ENCODE measurements around the gene CHST6. TPM values are rescaled to one million over a fixed set of nuclear protein-coding genes. Genes with fewer than 3 reads are reported as not detected.
A peak's percentile ranks its signal among the peaks of the same experiment; 100 is the strongest.

The CHST6 gene
- total RNA-seq, 1 donor = under 0.01 TPM

DNA sequence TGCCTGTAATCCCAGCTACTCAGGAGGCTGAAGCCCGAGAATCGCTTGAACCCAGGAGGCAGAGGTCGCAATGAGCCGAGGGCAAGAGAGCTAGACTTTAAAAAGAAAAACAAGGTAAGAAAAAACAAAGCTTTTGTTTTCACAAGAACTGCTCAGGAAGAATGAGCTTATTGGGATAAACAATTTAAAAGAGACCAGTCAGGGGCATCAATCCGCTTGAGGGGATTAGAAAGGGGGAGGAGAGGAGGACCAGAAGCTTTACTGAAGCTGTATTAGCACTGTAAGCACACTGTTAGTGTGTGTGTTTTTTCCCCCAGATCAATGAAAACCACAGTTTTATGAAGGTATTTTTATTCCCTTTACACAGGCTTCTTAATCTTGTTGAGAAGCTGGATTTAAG lies 39.6 kb downstream of the CHST6 start:
- TF ChIP-seq, protein P1, sequence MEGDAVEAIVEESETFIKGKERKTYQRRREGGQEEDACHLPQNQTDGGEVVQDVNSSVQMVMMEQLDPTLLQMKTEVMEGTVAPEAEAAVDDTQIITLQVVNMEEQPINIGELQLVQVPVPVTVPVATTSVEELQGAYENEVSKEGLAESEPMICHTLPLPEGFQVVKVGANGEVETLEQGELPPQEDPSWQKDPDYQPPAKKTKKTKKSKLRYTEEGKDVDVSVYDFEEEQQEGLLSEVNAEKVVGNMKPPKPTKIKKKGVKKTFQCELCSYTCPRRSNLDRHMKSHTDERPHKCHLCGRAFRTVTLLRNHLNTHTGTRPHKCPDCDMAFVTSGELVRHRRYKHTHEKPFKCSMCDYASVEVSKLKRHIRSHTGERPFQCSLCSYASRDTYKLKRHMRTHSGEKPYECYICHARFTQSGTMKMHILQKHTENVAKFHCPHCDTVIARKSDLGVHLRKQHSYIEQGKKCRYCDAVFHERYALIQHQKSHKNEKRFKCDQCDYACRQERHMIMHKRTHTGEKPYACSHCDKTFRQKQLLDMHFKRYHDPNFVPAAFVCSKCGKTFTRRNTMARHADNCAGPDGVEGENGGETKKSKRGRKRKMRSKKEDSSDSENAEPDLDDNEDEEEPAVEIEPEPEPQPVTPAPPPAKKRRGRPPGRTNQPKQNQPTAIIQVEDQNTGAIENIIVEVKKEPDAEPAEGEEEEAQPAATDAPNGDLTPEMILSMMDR (IDR thresholded peaks at IDR 0.05; ENCODE audit: insufficient read depth, low read depth, low read length) = no peak
- no peak for DNase-seq (ENCODE audit: low read depth)
- no peak overlapping the region for H3K4me3 ChIP-seq (ENCODE audit: low read depth, low read length)

DNA sequence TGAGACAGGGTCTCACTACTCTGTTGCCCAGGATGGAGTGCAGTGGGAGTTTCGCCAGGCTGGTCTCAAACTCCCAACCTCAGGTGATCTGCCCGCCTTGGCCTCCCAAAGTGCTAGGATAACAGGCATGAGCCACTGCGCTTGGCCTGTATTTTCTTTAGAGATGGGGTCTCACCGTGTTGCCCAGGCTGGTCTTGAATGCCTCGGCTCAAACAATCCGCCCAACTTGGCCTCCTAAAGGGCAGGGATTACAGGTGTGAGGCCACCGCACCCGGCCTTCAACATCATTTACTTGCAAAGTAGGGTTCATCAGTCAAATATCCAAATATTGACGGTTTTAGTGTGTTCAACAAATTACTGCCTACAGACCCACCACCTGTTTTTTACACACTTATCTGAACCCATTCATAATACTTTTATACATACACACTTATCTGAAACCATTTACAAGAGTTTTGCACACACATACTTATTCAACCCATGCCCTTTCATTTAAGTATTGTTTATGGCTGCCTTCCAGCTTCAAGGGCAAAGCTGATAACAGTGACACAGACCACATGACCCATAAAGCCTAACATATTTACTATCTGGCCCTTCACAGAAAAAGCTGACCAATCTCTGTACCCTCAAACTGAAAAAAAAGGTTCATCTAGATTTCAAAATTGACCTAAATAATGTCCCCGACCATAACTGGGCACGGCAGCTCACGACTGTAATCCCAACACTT lies 42.6 kb downstream of the CHST6 start:
- no peak overlapping the region for H3K4me3 ChIP-seq (ENCODE audit: low read depth, low read length)
- DNase-seq (ENCODE audit: low read depth) = peak; percentile 44
- TF ChIP-seq, protein P1 (IDR thresholded peaks at IDR 0.05; ENCODE audit: insufficient read depth, low read depth, low read length) = no peak

DNA sequence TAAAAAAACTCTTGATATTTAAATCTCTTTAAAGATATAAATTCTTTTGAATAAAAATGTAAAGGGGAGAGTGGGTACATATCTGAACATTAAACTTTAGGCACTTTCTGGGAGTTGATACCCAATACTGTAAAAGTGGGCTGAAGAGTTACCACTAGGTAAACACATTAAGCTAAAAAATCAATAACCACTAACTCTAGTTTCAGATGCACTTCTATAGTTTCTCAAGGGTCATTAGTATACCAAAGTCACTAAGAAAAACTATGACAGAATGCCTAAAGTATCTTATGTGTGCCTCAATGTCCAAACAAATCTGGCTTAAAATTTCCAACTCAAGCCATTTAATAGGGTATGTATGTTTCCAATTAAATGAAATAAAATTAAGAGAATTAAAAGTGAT lies 48.8 kb downstream of the CHST6 start:
- no peak overlapping the region for H3K4me3 ChIP-seq (ENCODE audit: low read depth, low read length)
- no peak for DNase-seq (ENCODE audit: low read depth)
- TF ChIP-seq, protein P1 (IDR thresholded peaks at IDR 0.05; ENCODE audit: insufficient read depth, low read depth, low read length) = no peak

DNA sequence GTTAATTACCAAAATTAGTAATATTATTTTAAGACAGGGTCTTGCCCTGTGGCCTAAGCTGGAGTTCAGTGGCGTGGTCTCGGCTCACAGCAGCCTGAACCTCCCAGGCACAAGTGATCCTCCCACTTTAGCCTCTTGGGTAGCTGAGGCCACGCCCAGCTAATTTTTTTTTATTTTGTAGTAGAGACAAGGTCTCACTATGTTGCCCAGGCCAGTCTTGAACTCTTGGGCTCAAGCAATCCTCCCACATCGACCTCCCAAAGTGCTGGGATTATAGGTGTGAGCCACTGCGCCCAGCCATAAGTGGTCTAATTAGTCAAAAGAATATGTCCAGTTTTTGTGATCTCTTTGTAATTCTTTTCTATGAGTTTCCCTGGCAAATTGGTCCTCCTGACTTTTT lies 49.9 kb downstream of the CHST6 start:
- no peak for DNase-seq (ENCODE audit: low read depth)
- no peak overlapping the region for H3K4me3 ChIP-seq (ENCODE audit: low read depth, low read length)
- TF ChIP-seq, protein P1 (IDR thresholded peaks at IDR 0.05; ENCODE audit: insufficient read depth, low read depth, low read length) = no peak

DNA sequence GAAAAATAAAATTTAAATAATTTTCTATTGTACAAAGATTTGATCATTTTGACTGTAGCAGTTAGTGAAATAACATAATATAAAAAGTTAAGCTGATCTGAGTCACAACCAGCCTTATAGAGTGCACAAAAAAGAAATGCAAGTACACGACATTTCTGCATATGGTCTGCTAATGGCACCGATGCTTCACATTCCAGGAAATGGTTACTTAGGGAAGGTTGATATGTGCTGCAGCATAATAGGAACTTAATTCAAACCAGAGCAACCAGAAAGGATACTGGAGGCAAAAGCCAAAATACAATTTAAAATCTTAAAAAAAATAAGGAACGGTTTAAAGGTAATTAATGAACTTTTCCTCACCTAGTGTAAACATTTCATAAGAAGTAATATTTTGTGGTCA lies 51.9 kb downstream of the CHST6 start:
- no peak for DNase-seq (ENCODE audit: low read depth)
- TF ChIP-seq, protein P1 (IDR thresholded peaks at IDR 0.05; ENCODE audit: insufficient read depth, low read depth, low read length) = no peak

DNA sequence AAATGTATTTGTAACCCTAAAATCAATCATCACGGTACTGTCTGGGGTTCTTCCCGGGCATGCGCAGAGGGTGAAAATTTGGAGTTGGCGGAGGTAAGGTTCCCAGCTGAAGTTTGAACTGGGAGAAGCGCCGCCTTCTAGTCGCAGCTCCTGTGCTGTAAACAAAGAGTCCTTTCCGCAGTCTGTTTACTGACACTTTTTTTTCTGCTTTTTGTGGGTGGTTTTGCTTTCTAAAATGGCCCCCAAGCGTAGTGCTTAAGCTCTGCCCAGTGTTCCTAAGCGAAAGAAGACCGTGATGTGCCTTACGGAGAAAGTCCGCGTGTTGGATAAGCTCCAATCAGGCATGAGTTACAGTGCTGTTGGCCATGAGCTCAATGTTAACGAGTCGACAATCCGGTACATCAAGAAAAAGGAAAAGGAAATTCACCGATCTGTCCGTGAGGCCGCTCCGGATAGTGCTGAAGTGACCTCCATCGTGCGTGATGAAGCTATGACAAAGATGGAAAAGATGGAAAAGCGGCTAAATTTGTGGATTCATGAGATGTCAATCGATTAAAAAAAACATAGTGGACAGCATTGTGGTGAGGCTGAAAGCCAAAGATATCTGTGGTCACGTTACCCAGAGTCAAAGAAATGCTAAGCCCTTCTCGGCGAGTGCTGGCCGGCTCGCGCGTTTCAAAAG lies 61.4 kb downstream of the CHST6 start:
- H3K4me3 ChIP-seq (ENCODE audit: low read depth, low read length) = peak overlapping the region; percentile 96
- TF ChIP-seq, protein P1 (IDR thresholded peaks at IDR 0.05; ENCODE audit: insufficient read depth, low read depth, low read length) = no peak
- peak; percentile 97 for DNase-seq (ENCODE audit: low read depth)

More for the DNA sequence above, 51.9 kb downstream of the CHST6 start:
- no peak overlapping the region for H3K4me3 ChIP-seq (ENCODE audit: low read depth, low read length)
